HG03442 (cell line): Measurements from ENCODE around the gene KRT33B.
"Not testable (repeated sequence)": the region's sequence is repeated elsewhere in the genome, so short reads cannot be mapped to it uniquely, and the experiment has no call there.

ENCODE experiments used
- ATAC-seq: cut with Tn5 transposase; IDR thresholded peaks from one replicate; pipeline ENCODE4 v1.9.1; 2021; ENCODE audit warnings: mild to moderate bottlenecking, moderate library complexity; ENCODE audit not compliant: unreplicated experiment

Gene KRT33B

GRCh38 chr17:41350381-41350878, 19.2 kb downstream of the KRT33B start, which contains the start of gene KRT33A:
Gene KRT33A (minus strand): TSS chr17:41350828. CDS start chr17:41350767, 61 bp downstream.
- ATAC-seq: not testable (repeated sequence)

GRCh38 chr17:41347869-41348760, 21.5 kb downstream of the KRT33B start:
- no peak for ATAC-seq

- not testable (repeated sequence) for ATAC-seq
Measured at GRCh38 chr17:41346421-41346820, 23.2 kb downstream of the KRT33B start.

DNA sequence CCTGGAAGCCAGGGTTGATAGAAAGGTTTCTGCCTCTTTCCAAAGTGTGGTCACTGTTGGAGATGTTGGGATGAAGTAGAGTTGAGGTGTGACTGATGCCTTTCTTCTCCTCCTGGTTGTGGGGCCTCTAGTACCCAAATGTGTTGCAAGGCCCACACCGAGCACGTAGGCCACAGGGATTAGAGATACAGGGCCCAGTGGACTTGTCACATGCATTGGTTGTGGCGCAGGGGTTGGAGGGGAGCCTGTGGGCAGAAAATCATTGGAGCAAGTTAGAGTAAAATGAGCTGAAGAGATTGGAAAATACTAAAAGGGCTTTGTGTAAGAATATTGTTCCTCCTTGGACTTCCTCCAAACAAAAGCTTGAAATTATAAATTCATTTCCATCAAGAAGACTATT, 23.6 kb downstream of the KRT33B start:
- no peak for ATAC-seq

- ATAC-seq: no peak
Measured at GRCh38 chr17:41343029-41343428, 26.6 kb downstream of the KRT33B start.

DNA sequence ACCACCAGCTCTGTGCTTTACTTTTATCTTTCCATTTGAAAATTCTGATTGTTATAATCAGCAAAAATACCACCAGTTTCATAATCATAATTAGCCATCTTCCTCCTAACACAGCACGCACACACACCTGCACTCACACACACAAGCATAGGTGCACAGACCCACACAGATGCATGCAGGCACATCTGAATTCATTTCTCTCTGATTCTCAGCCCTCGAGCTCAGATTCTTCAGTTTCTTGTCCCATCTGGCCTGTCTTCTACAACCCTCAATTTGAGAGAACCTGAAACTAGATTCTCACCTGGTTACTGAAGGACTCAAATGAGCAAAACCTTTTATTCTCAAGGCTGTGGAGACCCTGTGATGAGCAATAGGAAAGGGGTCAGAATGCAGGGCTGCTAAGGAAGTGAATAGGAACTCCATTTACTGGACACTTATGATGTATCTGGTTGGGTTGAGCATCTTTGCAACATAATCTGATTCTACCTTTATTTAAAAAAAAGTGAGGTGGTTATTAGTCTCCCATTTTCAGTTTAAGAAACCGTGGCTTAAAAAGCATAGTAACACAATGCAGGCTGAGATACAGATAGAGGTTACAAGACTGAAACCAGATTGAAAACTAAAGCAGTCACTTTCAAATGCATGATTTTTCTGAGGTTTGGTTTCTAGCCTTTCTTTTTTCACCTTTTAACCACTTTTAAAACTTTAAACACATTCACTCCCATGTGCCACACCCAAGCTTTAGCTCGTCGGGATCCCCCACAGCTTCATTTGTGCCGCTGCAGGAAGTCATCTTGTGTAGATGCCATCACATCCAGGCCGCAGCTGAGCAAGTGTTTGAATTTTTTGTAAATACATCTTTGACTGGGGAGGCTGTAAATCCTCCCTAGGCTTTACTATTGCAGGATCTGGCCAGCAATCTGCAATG, 28.4 kb downstream of the KRT33B start:
- no peak for ATAC-seq

DNA sequence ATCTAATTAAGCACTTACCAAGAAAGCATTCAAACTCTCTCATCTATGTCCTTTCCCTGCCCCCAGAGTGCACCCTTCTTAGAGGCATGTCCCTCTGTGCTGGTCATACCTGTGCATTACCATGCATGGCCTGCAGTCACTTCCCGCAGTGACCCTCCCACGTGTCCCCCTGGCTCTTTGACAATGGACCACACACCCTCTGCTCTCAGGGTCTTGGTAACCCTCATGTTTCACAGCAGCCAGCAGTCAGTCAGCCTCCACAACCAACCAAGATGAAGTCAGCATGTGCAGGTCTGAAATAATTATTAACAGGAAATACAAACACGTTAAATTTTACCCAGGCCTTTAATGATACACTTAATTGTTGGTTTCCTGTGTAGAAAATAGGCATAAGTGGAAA, 29.1 kb downstream of the KRT33B start:
- no peak for ATAC-seq

GRCh38 chr17:41339571-41340172, 29.9 kb downstream of the KRT33B start:
- no peak for ATAC-seq

GRCh38 chr17:41338961-41339485, 30.6 kb downstream of the KRT33B start:
- no peak for ATAC-seq

GRCh38 chr17:41335747-41336146, 33.9 kb downstream of the KRT33B start:
- ATAC-seq: no peak

GRCh38 chr17:41334385-41335305, 35.0 kb downstream of the KRT33B start:
- no peak for ATAC-seq

- ATAC-seq: no peak
Measured at GRCh38 chr17:41333836-41334235, 35.8 kb downstream of the KRT33B start.

- ATAC-seq: no peak
Measured at GRCh38 chr17:41333098-41333497, 36.5 kb downstream of the KRT33B start.

- ATAC-seq: no peak
Measured at GRCh38 chr17:41332239-41332638, 37.4 kb downstream of the KRT33B start.

GRCh38 chr17:41331606-41332005, 38.0 kb downstream of the KRT33B start:
- ATAC-seq: no peak

DNA sequence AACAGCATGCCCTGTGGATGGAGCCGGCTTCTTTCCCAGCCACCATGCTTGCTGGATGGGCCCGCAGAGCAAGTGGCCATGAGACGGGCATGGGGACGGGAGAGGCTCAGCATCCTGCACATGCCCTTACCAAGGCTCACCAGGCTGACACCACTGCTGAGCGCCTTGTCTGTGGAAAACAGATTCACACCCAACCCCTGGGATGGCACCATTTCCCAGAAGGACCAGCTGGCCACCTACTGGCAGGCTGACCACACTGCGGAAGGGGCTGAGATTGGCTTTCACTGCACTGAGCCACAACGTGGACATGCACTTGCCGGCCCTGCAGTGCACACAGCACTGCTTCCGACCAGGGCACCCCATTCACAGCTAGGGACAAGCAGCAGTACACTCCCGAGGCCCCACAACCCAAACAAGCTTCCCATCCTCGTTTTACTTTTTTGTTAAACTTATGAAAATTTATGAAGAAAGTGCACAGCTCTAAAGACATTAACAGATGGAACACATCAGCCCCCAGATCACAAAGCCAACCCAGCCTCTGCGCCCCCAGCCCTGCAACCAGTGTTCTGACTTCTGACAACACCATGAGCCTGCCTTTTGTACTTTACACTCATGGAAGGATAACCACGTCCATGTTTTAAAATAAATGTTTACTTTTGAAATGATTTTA, 40.2 kb downstream of the KRT33B start:
- ATAC-seq: no peak

DNA sequence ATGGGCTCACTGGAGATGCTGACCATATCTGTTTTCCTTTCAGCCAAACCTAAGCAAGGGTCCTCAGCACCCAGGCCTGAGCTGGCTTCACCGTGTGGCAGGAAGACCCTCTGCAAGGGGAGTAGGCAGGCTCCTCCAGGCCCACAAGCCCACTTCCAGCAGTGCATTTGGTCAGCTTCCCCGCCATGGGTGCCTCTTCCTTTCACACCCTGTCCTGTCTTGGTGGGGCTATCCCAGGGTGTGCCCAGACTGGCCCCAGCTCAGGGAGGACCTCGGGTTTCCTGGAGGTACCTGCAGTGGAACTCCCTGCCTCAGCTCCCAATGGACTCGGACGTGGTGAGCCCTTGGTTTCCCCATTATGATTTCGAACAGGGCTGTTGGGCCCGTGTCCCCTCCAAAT, 41.4 kb downstream of the KRT33B start:
- no peak for ATAC-seq

GRCh38 chr17:41327411-41328120, 42.0 kb downstream of the KRT33B start:
- no peak for ATAC-seq
